Duodenal mucosa (tissue), 2 donors: ENCODE data around the gene CLDN9.

Experiments
- H3K27ac ChIP-seq: one replicate; pipeline ENCODE4 v1.7.0; 2013; ENCODE audit warnings: low read depth, low read length
- H3K27me3 ChIP-seq, 2 donors: one replicate each; pipeline ENCODE4 v1.7.0; 2013; ENCODE audit warnings: low read length in 2 of 2, control low read depth in 1 of 2; ENCODE audit not compliant: insufficient read depth in 2 of 2, control insufficient read depth in 1 of 2
- H3K36me3 ChIP-seq, 2 donors: one replicate each; pipeline ENCODE4 v1.7.0; 2013; ENCODE audit warnings: low read length in 2 of 2, control low read depth in 1 of 2; ENCODE audit not compliant: insufficient read depth in 2 of 2, control insufficient read depth in 1 of 2
- H3K4me1 ChIP-seq, 2 donors: one replicate each; pipeline ENCODE4 v1.7.0; 2013; ENCODE audit warnings: low read length in 2 of 2, control low read depth in 1 of 2; ENCODE audit not compliant: insufficient read depth in 2 of 2, control insufficient read depth in 1 of 2
- H3K4me3 ChIP-seq, 2 donors: one replicate each; pipeline ENCODE4 v1.7.0; 2013; ENCODE audit warnings: low read length in 2 of 2, low read depth in 1 of 2
- H3K9ac ChIP-seq, 2 donors: one replicate each; pipeline ENCODE4 v1.7.0; 2013; ENCODE audit warnings: low read length in 2 of 2, low read depth in 1 of 2
- H3K9me3 ChIP-seq, 2 donors: one replicate each; pipeline ENCODE4 v1.7.0; 2013; ENCODE audit warnings: low read length in 2 of 2, control low read depth in 1 of 2; ENCODE audit not compliant: control insufficient read depth in 1 of 2

CLDN9 gene

GRCh38 chr16:2975161-2975795 lies 37.4 kb upstream of the CLDN9 start:
- peaks cover 2 to 3% of the 10 kb centered on the region in 2 donors for H3K36me3 ChIP-seq
- H3K27ac ChIP-seq = no peak overlapping the region
- no peaks in the 10 kb centered on the region for H3K9me3 ChIP-seq
- H3K27me3 ChIP-seq = no peaks in the 10 kb centered on the region
- H3K4me3 ChIP-seq = no peak overlapping the region
- no peak overlapping the region for H3K9ac ChIP-seq
- H3K4me1 ChIP-seq = peaks cover 2 to 7% of the 10 kb centered on the region in 2 donors

DNA sequence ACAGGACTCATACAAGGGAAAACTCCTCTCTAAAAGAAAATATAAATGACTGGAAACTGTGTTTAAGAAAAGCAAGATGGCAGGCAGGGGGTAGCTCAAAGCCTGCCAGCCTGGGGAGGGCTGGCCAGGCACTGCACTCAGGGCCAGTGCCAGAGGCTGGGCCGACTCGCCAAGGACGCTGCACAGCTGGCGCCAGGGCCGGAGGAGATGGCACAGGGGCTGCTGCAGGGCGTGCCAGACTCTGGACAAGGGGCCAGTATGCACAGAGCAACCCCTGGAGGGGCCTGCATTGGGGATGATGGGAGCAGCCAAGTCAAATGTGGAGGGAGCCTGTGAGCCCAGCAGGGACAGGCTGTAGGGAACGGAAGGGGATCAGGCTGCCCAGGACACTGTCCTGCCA lies 36.5 kb upstream of the CLDN9 start:
- no peak overlapping the region for H3K9ac ChIP-seq
- peaks cover 4 to 6% of the 10 kb centered on the region in 2 donors for H3K4me1 ChIP-seq
- H3K9me3 ChIP-seq = no peaks in the 10 kb centered on the region
- peaks cover 2 to 3% of the 10 kb centered on the region in 2 donors for H3K36me3 ChIP-seq
- H3K27me3 ChIP-seq = no peaks in the 10 kb centered on the region
- H3K27ac ChIP-seq = no peak overlapping the region
- no peak overlapping the region for H3K4me3 ChIP-seq

DNA sequence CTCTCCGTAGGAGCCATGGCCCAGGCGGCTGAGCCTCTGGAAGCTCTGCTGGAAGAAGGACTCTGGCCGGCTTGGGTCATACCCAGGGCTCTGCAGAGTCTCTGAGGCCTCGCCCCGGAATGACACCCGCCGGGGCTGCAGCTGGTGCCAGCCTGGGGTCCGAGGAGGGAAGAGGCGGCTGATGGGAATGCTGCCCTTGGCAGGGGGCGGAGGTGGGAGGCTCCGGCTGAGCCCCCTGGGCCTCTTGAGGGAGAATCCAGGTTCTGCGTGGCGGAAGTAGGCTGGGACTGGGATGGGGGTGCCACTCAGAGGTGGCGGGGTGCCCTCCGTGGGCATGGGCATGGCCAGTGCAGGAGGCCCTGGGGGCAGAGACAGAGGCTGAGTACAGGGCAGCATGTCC lies 36.0 kb upstream of the CLDN9 start:
- no peaks in the 10 kb centered on the region for H3K27me3 ChIP-seq
- no peak overlapping the region for H3K4me3 ChIP-seq
- no peak overlapping the region for H3K9ac ChIP-seq
- H3K36me3 ChIP-seq = peaks cover 2 to 3% of the 10 kb centered on the region in 2 donors
- no peak overlapping the region for H3K27ac ChIP-seq
- no peaks in the 10 kb centered on the region for H3K9me3 ChIP-seq
- peaks cover 4 to 8% of the 10 kb centered on the region in 2 donors for H3K4me1 ChIP-seq

DNA sequence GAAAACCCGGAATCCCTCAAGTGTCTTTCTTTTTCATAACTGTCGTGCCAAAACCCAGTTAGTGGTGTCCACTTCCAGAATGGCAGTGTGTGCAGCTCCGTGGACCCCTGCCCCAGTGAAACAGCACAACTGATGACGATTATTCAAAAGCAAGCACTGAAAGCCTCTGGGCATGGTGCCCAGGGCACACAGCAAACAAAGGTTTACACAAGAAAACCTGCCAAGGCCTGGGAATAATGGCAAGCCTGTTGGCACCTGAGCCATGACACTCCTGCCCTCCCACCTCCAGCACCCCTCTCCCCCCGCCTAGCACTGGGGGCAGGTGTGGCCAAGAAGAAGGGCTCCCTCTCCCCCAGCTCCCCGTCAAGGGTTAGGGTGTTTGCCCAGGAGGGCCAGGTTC lies 35.3 kb upstream of the CLDN9 start:
- peaks cover 4 to 8% of the 10 kb centered on the region in 2 donors for H3K4me1 ChIP-seq
- no peaks in the 10 kb centered on the region for H3K9me3 ChIP-seq
- peak overlapping the region in 1 of 2 donors; percentile 10 for H3K4me3 ChIP-seq
- H3K27me3 ChIP-seq = no peaks in the 10 kb centered on the region
- no peak overlapping the region for H3K9ac ChIP-seq
- peaks cover 0 to 2% of the 10 kb centered on the region in 2 donors for H3K36me3 ChIP-seq
- no peak overlapping the region for H3K27ac ChIP-seq

DNA sequence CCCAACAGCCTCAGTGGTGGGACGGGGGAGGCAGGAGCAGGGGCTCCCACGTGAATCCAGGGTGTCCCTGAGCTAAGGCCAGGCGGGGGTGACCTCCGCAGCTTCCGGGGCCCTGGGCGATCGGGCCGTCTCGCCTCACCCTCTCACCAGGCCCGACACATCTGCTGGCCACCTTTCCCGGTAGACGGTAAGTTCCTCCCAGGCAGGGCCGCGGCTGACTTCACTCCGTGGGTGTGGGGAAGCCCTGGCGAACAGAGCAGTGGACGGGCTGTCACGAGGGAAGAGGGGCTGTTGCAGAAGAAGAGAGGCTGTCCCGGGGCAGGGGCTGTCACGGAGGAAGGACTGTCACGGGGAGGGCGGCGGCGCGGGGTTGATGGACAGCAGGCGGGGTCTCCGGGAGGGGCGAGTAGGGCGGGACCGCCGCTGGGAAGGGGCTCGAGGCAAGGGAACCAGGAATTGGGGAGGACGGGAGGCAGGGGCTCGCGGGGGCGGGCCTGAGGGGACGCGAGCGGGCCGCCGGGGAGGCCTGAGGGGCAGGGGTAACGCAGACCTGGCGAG lies 33.0 kb upstream of the CLDN9 start:
- H3K4me3 ChIP-seq = peak overlapping the region; percentile 83 to 93
- H3K9ac ChIP-seq = peak overlapping the region in 1 of 2 donors; percentile 19
- H3K4me1 ChIP-seq = peaks cover 4 to 12% of the 10 kb centered on the region in 2 donors
- H3K36me3 ChIP-seq = peaks cover 0 to 2% of the 10 kb centered on the region in 2 donors
- H3K27ac ChIP-seq = no peak overlapping the region
- H3K27me3 ChIP-seq = no peaks in the 10 kb centered on the region
- no peaks in the 10 kb centered on the region for H3K9me3 ChIP-seq

DNA sequence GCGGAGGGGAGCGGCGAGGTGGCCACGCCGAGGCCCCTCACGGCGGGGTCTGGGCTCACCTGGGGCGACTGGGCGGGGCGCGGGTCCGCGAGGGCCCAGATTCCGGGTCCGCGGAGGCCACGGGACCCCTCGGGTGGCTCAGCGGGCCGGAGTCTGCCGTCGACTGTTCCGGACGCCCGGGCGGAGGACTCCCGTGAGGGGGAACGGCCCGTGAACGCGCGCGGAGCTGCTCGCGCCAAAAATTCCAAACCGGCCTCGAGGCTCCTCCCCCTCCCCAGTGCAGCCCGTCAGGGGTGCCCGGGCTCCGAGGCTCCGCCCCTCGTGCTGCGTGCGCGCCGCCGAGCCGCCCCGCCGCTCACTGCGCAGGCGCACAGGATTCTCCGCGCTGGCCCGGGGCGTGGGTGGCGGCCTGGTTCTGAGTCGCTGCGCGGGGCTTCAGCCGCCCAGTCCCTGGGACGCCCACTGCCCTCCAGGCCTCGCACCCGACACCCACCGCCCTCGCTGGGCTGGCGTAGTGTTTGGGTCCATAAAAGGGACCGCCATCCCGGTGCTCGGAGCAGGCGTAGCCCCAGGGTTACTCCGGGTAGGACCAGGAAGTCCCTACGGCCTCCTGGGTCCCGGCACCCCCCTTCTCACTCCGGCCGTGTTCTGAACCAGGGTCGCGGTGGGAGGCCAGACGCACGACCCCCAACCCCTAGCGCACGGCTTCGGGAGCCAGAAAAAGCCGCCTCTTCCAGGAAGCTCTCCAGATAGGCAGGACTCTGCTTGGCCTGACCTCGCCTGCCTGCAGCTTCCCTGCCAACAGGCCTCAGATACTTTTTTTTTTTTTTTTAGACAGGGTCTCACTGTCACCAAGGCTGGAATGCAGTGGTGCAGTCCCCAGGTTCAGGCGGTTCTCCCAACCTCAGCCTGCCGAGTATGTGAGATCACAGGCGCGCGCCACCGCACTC lies 32.2 kb upstream of the CLDN9 start, which contains the start of gene PKMYT1:
Gene PKMYT1, minus strand, starts transcription at position 220 of the 950 bp plus-strand sequence. CDS start 789 bp downstream, outside the sequence.
- Histone ChIP-seq H3K9ac (peak within 1 kb of the TSS; percentile 93 to 97), H3K4me3 (peak within 1 kb of the TSS; percentile 83 to 93), H3K36me3 (peaks cover 0 to 2% of the 10 kb centered on the region in 2 donors), H3K27ac (peak within 1 kb of the TSS; percentile 78), H3K4me1 (peaks cover 4 to 12% of the 10 kb centered on the region in 2 donors), H3K9me3 (no peaks in the 10 kb centered on the region), H3K27me3 (no peaks in the 10 kb centered on the region)

DNA sequence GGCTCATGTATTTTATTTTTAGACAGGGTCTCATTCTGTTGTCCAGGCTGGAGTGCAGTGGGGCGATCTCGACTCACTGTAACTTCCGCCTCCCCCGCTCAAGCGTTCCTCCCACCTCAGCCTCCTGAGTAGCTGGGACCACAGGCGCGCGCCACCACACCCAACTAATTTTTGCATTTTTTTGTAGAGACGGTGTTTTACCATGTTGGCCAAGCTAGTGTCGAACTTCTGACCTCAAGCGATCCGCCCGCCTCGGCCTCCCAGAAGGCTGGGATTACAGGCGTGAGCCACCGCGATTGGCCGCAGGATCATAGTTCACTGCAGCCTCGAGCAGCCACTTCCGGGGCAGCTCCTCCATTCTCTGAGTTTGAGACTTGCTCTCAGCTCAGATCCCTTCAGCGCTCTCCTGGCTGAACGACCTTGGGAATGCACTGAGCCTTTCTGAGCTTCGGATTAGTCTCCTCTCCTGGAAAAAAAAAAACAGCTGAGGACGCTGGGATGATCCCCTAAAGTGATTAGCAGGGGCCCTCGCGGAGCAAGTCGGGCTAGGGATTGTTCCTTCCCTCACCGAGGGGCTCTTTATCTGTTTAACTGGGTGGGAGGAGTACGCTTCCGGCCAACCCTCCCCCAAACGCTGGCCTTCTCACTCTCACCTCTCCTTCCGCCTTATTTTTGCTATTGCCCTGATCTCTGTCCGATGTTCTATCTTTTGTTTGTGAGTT lies 31.4 kb upstream of the CLDN9 start:
- Histone ChIP-seq H3K4me1 (peaks cover 4 to 12% of the 10 kb centered on the region in 2 donors), H3K27ac (no peak overlapping the region), H3K27me3 (no peaks in the 10 kb centered on the region), H3K4me3 (peak overlapping the region; percentile 83 to 93), H3K9ac (peak overlapping the region; percentile 93 to 97), H3K9me3 (no peaks in the 10 kb centered on the region), H3K36me3 (no peaks in the 10 kb centered on the region)

DNA sequence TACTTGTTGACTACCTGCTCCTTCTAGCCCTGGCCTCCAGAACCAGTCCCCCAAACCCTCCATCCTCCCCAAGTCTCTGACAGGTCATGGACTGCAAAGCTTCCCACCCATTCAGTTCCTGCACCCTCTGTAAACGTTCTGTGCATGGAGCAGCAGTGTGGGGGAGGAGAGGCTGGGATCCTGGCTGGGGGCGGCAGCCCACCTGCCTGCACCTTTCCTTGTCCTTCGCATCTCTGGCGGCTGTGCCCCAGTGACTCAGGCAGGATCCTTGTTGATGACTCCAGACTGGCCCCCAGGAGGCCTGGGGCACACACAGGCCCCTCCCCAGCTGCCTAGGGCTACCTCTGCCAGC lies 30.8 kb upstream of the CLDN9 start:
- no peaks in the 10 kb centered on the region for H3K9me3 ChIP-seq
- no peaks in the 10 kb centered on the region for H3K36me3 ChIP-seq
- H3K27me3 ChIP-seq = no peaks in the 10 kb centered on the region
- H3K4me1 ChIP-seq = peaks cover 4 to 12% of the 10 kb centered on the region in 2 donors
- H3K9ac ChIP-seq = no peak overlapping the region
- H3K4me3 ChIP-seq = no peak overlapping the region
- H3K27ac ChIP-seq = no peak overlapping the region

DNA sequence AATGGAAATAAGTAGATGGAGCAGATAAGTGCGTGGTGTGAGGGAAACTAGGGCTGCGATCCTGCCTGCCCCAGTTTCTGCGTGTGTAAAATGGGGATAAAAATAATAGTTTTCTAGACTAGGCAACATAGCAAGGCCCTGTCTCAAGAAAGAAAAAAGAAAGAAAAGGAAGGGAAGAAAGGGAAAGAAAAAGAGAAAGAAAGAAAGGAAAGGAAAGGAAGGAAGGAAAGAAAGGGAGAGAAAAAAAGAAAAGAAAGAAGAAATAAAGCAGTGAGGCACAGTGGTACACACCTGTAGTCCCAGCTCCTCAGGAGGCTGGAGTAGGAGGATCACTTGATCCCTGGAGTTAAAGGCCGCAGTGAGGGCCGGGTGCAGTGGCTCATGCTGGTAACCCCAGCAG lies 30.3 kb upstream of the CLDN9 start:
- H3K36me3 ChIP-seq = no peaks in the 10 kb centered on the region
- H3K27ac ChIP-seq = no peak overlapping the region
- H3K4me3 ChIP-seq = no peak overlapping the region
- H3K9ac ChIP-seq = no peak overlapping the region
- no peaks in the 10 kb centered on the region for H3K27me3 ChIP-seq
- no peaks in the 10 kb centered on the region for H3K9me3 ChIP-seq
- H3K4me1 ChIP-seq = peaks cover 4 to 12% of the 10 kb centered on the region in 2 donors
